ENCODE results near the gene AP4S1.

The AP4S1 gene

GRCh38 chr14:31018057-31018645 is 7.3 kb upstream of the AP4S1 start:
- no peak overlapping the region for H4K8ac ChIP-seq (ENCODE audit: low read depth, low read length)
- peaks cover 8 to 58% of the 10 kb centered on the region in 2 donors for H3K36me3 ChIP-seq (replicated peaks in 1 of 2; ENCODE audit: control insufficient read depth in 2 of 2, insufficient read depth in 2 of 2, low read length in 2 of 2)
- no peak overlapping the region for H2AK5ac ChIP-seq (ENCODE audit: low read depth, low read length)

GRCh38 chr14:31020834-31021575 is 4.4 kb upstream of the AP4S1 start:
- no peak overlapping the region for H3K18ac ChIP-seq (ENCODE audit: low read length)
- no peak overlapping the region for H2BK15ac ChIP-seq (ENCODE audit: low read length)
- no peak overlapping the region for H3K27ac ChIP-seq (replicated peaks; ENCODE audit: low read length)
- peaks cover 4% of the 10 kb centered on the region for H3K79me1 ChIP-seq (ENCODE audit: low read depth, low read length)
- no peak overlapping the region for H3K4ac ChIP-seq (ENCODE audit: low read length)
- peaks cover 8 to 52% of the 10 kb centered on the region in 2 donors for H3K36me3 ChIP-seq (replicated peaks in 1 of 2; ENCODE audit: control insufficient read depth in 2 of 2, insufficient read depth in 2 of 2, low read length in 2 of 2)
- H4K8ac ChIP-seq (ENCODE audit: low read depth, low read length) = no peak overlapping the region
- WGBS, 2 donors (ENCODE audit: extremely low coverage in 2 of 2, insufficient read length in 2 of 2, insufficient replicate concordance in 1 of 2) = no CpG with 5 or more reads among the region's 8 CpGs
- no peak for DNase-seq (ENCODE audit: low spot score)
- H2BK12ac ChIP-seq (ENCODE audit: low read length) = no peak overlapping the region
- H3K9me3 ChIP-seq (replicated peaks in 1 of 2; ENCODE audit: control insufficient read depth in 2 of 2, insufficient read depth in 1 of 2, low read depth in 1 of 2, low read length in 2 of 2) = peaks cover 2 to 19% of the 10 kb centered on the region in 2 donors
- H3K27me3 ChIP-seq (ENCODE audit: control insufficient read depth in 3 of 3, insufficient read depth in 3 of 3, low read depth in 1 of 3, low read length in 3 of 3) = no peaks in the 10 kb centered on the region
- peaks cover 2 to 9% of the 10 kb centered on the region in 2 donors for H3K4me1 ChIP-seq (ENCODE audit: control insufficient read depth in 2 of 2, insufficient read depth in 1 of 2, low read depth in 1 of 2, low read length in 2 of 2)
- no peak overlapping the region for H2AK5ac ChIP-seq (ENCODE audit: low read depth, low read length)
- H3K4me3 ChIP-seq (ENCODE audit: low read length in 2 of 2) = no peak overlapping the region
- no peak overlapping the region for H2BK5ac ChIP-seq (ENCODE audit: low read length)
- no peak overlapping the region for H3K9ac ChIP-seq (ENCODE audit: low read depth, low read length, poor library complexity)
- no peak overlapping the region for H3K14ac ChIP-seq (ENCODE audit: low read length)
- no peak overlapping the region for H2BK120ac ChIP-seq (ENCODE audit: low read depth, low read length)
- H3K23ac ChIP-seq (ENCODE audit: low read depth, low read length, poor library complexity) = no peak overlapping the region
- no peak overlapping the region for H3K4me2 ChIP-seq (ENCODE audit: insufficient read depth, low read length, poor library complexity, severe bottlenecking)
- no peak overlapping the region for H4K91ac ChIP-seq (ENCODE audit: low read depth, low read length, poor library complexity)
- no peak overlapping the region for H2AFZ ChIP-seq (ENCODE audit: low read length)

More at GRCh38 chr14:31018057-31018645, 7.3 kb upstream of the AP4S1 start:
- Histone ChIP-seq H3K79me1 (ENCODE audit: low read depth, low read length) (peaks cover 7% of the 10 kb centered on the region), H3K9me3 (replicated peaks in 1 of 2; ENCODE audit: control insufficient read depth in 2 of 2, insufficient read depth in 1 of 2, low read depth in 1 of 2, low read length in 2 of 2) (peaks cover 2 to 19% of the 10 kb centered on the region in 2 donors), H3K4ac (ENCODE audit: low read length) (no peak overlapping the region), H3K27ac (replicated peaks; ENCODE audit: low read length) (no peak overlapping the region), H2BK120ac (ENCODE audit: low read depth, low read length) (no peak overlapping the region), H2BK12ac (ENCODE audit: low read length) (no peak overlapping the region), H2BK5ac (ENCODE audit: low read length) (no peak overlapping the region), H3K23ac (ENCODE audit: low read depth, low read length, poor library complexity) (no peak overlapping the region), H3K4me3 (ENCODE audit: low read length in 2 of 2) (no peak overlapping the region), H2BK15ac (ENCODE audit: low read length) (no peak overlapping the region), H3K27me3 (ENCODE audit: control insufficient read depth in 3 of 3, insufficient read depth in 3 of 3, low read depth in 1 of 3, low read length in 3 of 3) (no peaks in the 10 kb centered on the region), H3K9ac (ENCODE audit: low read depth, low read length, poor library complexity) (peak overlapping the region; percentile 53), H2AFZ (ENCODE audit: low read length) (no peak overlapping the region), H4K91ac (ENCODE audit: low read depth, low read length, poor library complexity) (no peak overlapping the region), H3K14ac (ENCODE audit: low read length) (no peak overlapping the region), H3K18ac (ENCODE audit: low read length) (no peak overlapping the region), H3K4me1 (ENCODE audit: control insufficient read depth in 2 of 2, insufficient read depth in 1 of 2, low read depth in 1 of 2, low read length in 2 of 2) (peaks cover 0 to 3% of the 10 kb centered on the region in 2 donors), H3K4me2 (ENCODE audit: insufficient read depth, low read length, poor library complexity, severe bottlenecking) (no peak overlapping the region)
- WGBS, 2 donors (ENCODE audit: extremely low coverage in 2 of 2, insufficient read length in 2 of 2, insufficient replicate concordance in 1 of 2) = no CpG with 5 or more reads among the region's 6 CpGs
- no peak for DNase-seq (ENCODE audit: low spot score)

DNA sequence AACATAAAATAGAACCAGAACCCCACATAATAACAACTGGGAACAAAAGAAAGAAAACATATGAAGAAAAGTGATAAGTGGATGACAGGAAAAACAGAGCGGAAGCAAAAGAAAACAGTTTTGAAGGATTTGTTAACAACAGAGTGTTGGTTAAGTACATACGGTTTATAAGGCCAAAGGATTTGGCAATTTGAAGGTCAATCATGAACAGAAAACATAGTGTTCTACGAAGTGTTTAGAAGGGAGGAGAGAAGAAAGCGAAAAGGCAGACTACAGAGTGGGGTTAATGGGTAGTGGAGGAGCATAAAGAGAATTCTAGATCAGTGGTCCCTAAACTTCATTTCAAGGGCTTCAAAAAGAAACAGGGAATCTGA is 3.9 kb upstream of the AP4S1 start:
- H4K8ac ChIP-seq (ENCODE audit: low read depth, low read length) = no peak overlapping the region

DNA sequence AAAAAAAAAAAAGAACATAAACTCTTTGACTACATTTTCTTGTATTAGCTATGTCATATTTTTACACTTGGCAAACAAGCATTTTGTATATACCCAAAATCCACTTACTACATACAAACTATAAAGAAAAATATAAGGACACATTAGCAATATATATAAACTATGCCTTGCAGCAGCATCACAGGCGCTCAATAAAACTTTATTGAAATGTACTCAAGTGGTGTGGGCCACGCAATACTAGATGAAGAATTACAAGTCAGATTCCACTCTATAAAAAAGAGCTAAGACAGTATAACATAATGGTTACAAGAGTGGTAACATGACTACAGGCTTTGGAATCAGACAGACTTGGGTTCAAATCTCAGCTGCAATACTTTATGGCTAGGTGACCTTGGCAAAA is 3.1 kb upstream of the AP4S1 start:
- Histone ChIP-seq H3K4me3 (ENCODE audit: low read length in 2 of 2) (no peak overlapping the region), H3K27ac (replicated peaks; ENCODE audit: low read length) (no peak overlapping the region), H3K4me2 (ENCODE audit: insufficient read depth, low read length, poor library complexity, severe bottlenecking) (no peak overlapping the region), H3K14ac (ENCODE audit: low read length) (no peak overlapping the region), H2BK120ac (ENCODE audit: low read depth, low read length) (no peak overlapping the region), H2BK5ac (ENCODE audit: low read length) (no peak overlapping the region), H3K4me1 (ENCODE audit: control insufficient read depth in 2 of 2, insufficient read depth in 1 of 2, low read depth in 1 of 2, low read length in 2 of 2) (peaks cover 2 to 9% of the 10 kb centered on the region in 2 donors), H3K79me1 (ENCODE audit: low read depth, low read length) (peaks cover 4% of the 10 kb centered on the region), H4K91ac (ENCODE audit: low read depth, low read length, poor library complexity) (no peak overlapping the region), H2BK15ac (ENCODE audit: low read length) (no peak overlapping the region), H3K9me3 (replicated peaks in 1 of 2; ENCODE audit: control insufficient read depth in 2 of 2, insufficient read depth in 1 of 2, low read depth in 1 of 2, low read length in 2 of 2) (peaks cover 2 to 19% of the 10 kb centered on the region in 2 donors), H2AFZ (ENCODE audit: low read length) (no peak overlapping the region), H2BK12ac (ENCODE audit: low read length) (no peak overlapping the region), H3K36me3 (replicated peaks in 1 of 2; ENCODE audit: control insufficient read depth in 2 of 2, insufficient read depth in 2 of 2, low read length in 2 of 2) (peaks cover 8 to 52% of the 10 kb centered on the region in 2 donors), H4K8ac (ENCODE audit: low read depth, low read length) (no peak overlapping the region), H3K23ac (ENCODE audit: low read depth, low read length, poor library complexity) (no peak overlapping the region), H3K27me3 (ENCODE audit: control insufficient read depth in 3 of 3, insufficient read depth in 3 of 3, low read depth in 1 of 3, low read length in 3 of 3) (no peaks in the 10 kb centered on the region), H3K18ac (ENCODE audit: low read length) (no peak overlapping the region), H3K4ac (ENCODE audit: low read length) (no peak overlapping the region), H2AK5ac (ENCODE audit: low read depth, low read length) (no peak overlapping the region), H3K9ac (ENCODE audit: low read depth, low read length, poor library complexity) (no peak overlapping the region)
- no CpG with 5 or more reads among the region's 2 CpGs for WGBS, 2 donors (ENCODE audit: extremely low coverage in 2 of 2, insufficient read length in 2 of 2, insufficient replicate concordance in 1 of 2)
- no peak for DNase-seq (ENCODE audit: low spot score)

More for the DNA sequence above, 3.9 kb upstream of the AP4S1 start:
- H4K91ac ChIP-seq (ENCODE audit: low read depth, low read length, poor library complexity) = no peak overlapping the region
- peaks cover 8 to 52% of the 10 kb centered on the region in 2 donors for H3K36me3 ChIP-seq (replicated peaks in 1 of 2; ENCODE audit: control insufficient read depth in 2 of 2, insufficient read depth in 2 of 2, low read length in 2 of 2)
- peaks cover 2 to 9% of the 10 kb centered on the region in 2 donors for H3K4me1 ChIP-seq (ENCODE audit: control insufficient read depth in 2 of 2, insufficient read depth in 1 of 2, low read depth in 1 of 2, low read length in 2 of 2)
- H2AK5ac ChIP-seq (ENCODE audit: low read depth, low read length) = no peak overlapping the region
- H2BK12ac ChIP-seq (ENCODE audit: low read length) = no peak overlapping the region
- H3K4ac ChIP-seq (ENCODE audit: low read length) = no peak overlapping the region
- H3K27ac ChIP-seq (replicated peaks; ENCODE audit: low read length) = no peak overlapping the region
- no peak overlapping the region for H3K4me3 ChIP-seq (ENCODE audit: low read length in 2 of 2)
- H3K27me3 ChIP-seq (ENCODE audit: control insufficient read depth in 3 of 3, insufficient read depth in 3 of 3, low read depth in 1 of 3, low read length in 3 of 3) = no peaks in the 10 kb centered on the region
- H3K9me3 ChIP-seq (replicated peaks in 1 of 2; ENCODE audit: control insufficient read depth in 2 of 2, insufficient read depth in 1 of 2, low read depth in 1 of 2, low read length in 2 of 2) = peaks cover 2 to 19% of the 10 kb centered on the region in 2 donors
- no peak overlapping the region for H3K4me2 ChIP-seq (ENCODE audit: insufficient read depth, low read length, poor library complexity, severe bottlenecking)
- no peak overlapping the region for H2BK15ac ChIP-seq (ENCODE audit: low read length)
- no peak overlapping the region for H2BK120ac ChIP-seq (ENCODE audit: low read depth, low read length)
- no peak for DNase-seq (ENCODE audit: low spot score)
- peaks cover 4% of the 10 kb centered on the region for H3K79me1 ChIP-seq (ENCODE audit: low read depth, low read length)
- H3K14ac ChIP-seq (ENCODE audit: low read length) = no peak overlapping the region
- H3K9ac ChIP-seq (ENCODE audit: low read depth, low read length, poor library complexity) = no peak overlapping the region
- no peak overlapping the region for H2BK5ac ChIP-seq (ENCODE audit: low read length)
- no peak overlapping the region for H3K23ac ChIP-seq (ENCODE audit: low read depth, low read length, poor library complexity)
- no peak overlapping the region for H3K18ac ChIP-seq (ENCODE audit: low read length)
- WGBS, 2 donors (ENCODE audit: extremely low coverage in 2 of 2, insufficient read length in 2 of 2, insufficient replicate concordance in 1 of 2) = no CpG with 5 or more reads among the region's 4 CpGs
- no peak overlapping the region for H2AFZ ChIP-seq (ENCODE audit: low read length)
